ENCODE results near the gene ACTR10. TPM values are rescaled to one million over a fixed set of nuclear protein-coding genes. Genes with fewer than 3 reads are reported as not detected.
A peak's percentile ranks its signal among the peaks of the same experiment; 100 is the strongest.

Gene ACTR10
- total and polyA plus RNA-seq, 9 donors: 59.4 to 74.8 (median 67.7) TPM

GRCh38 chr14:58280954-58281787 is 81.2 kb downstream of the ACTR10 start:
- Histone ChIP-seq H3K9me3 (replicated peaks; ENCODE audit: control insufficient read depth, low read depth, low read length) (no peaks in the 10 kb centered on the region), H3K4me3 (ENCODE audit: low read length) (no peak overlapping the region), H3K36me3 (ENCODE audit: control insufficient read depth, insufficient read depth, low read length) (peaks cover 33% of the 10 kb centered on the region), H3K4me1 (ENCODE audit: control insufficient read depth, insufficient read depth, low read length) (peaks cover 2% of the 10 kb centered on the region), H3K27ac (ENCODE audit: low read length) (peak overlapping the region; percentile 68), H3K27me3 (ENCODE audit: control insufficient read depth, insufficient read depth, low read length) (no peaks in the 10 kb centered on the region)
- DNase-seq: peak; percentile 85
- 80% methylated on average over 1 of the region's 4 CpGs for WGBS (ENCODE audit: insufficient coverage)

DNA sequence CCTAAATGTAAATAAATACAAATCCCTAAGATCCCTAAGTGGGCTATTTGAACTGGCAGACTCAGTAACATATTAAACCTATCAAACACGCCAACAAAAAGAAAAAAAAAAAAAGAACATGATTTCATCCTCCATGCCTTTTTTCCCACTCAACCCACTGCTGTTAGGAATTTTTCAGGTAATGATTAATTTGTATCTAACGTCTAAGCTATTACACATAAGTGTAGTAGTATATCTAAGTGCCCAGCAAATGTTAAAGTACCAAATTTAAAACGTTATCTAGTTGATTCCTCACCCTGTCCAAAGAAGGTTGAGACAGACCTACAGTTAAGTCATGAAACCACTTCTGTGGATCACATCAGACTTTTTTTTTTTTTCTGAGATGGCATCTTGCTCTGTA is 82.0 kb downstream of the ACTR10 start:
- no peak for DNase-seq
- no CpG with 5 or more reads among the region's 3 CpGs for WGBS (ENCODE audit: insufficient coverage)

GRCh38 chr14:58282925-58283593 is 83.1 kb downstream of the ACTR10 start:
- Histone ChIP-seq H3K9me3 (replicated peaks; ENCODE audit: control insufficient read depth, low read depth, low read length) (no peaks in the 10 kb centered on the region), H3K4me3 (ENCODE audit: low read length) (no peak overlapping the region), H3K27ac (ENCODE audit: low read length) (no peak overlapping the region), H3K4me1 (ENCODE audit: control insufficient read depth, insufficient read depth, low read length) (peaks cover 2% of the 10 kb centered on the region), H3K36me3 (ENCODE audit: control insufficient read depth, insufficient read depth, low read length) (peaks cover 38% of the 10 kb centered on the region), H3K27me3 (ENCODE audit: control insufficient read depth, insufficient read depth, low read length) (no peaks in the 10 kb centered on the region)
- DNase-seq: no peak
- no CpG with 5 or more reads among the region's 4 CpGs for WGBS (ENCODE audit: insufficient coverage)

More for the DNA sequence above, 82.0 kb downstream of the ACTR10 start:
- H3K4me1 ChIP-seq (ENCODE audit: control insufficient read depth, insufficient read depth, low read length): peaks cover 2% of the 10 kb centered on the region
- H3K27ac ChIP-seq (ENCODE audit: low read length): peak overlapping the region; percentile 68
- no peaks in the 10 kb centered on the region for H3K27me3 ChIP-seq (ENCODE audit: control insufficient read depth, insufficient read depth, low read length)
- no peak overlapping the region for H3K4me3 ChIP-seq (ENCODE audit: low read length)
- H3K36me3 ChIP-seq (ENCODE audit: control insufficient read depth, insufficient read depth, low read length): peaks cover 39% of the 10 kb centered on the region
- H3K9me3 ChIP-seq (replicated peaks; ENCODE audit: control insufficient read depth, low read depth, low read length): no peaks in the 10 kb centered on the region

DNA sequence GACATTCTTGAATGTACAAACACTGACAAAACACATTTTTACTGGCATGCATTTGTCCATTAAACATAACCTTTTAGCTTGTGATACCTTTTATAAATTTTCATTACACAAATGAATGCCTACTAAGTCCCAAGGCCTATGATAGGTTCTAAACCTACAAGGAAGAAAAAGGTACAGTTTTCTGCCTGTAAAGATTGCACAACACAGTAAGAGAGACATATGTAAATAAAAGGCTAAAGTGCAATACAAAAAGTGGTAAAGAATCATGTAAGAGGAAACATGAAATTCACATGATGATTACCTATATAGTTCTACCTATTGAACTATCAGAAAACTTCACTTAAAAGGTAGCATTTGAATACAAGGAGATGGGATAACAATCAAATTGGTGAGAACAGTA is 83.8 kb downstream of the ACTR10 start:
- no peaks in the 10 kb centered on the region for H3K27me3 ChIP-seq (ENCODE audit: control insufficient read depth, insufficient read depth, low read length)
- H3K27ac ChIP-seq (ENCODE audit: low read length): no peak overlapping the region
- DNase-seq: no peak
- no peaks in the 10 kb centered on the region for H3K9me3 ChIP-seq (replicated peaks; ENCODE audit: control insufficient read depth, low read depth, low read length)
- H3K36me3 ChIP-seq (ENCODE audit: control insufficient read depth, insufficient read depth, low read length): peaks cover 34% of the 10 kb centered on the region
- peaks cover 2% of the 10 kb centered on the region for H3K4me1 ChIP-seq (ENCODE audit: control insufficient read depth, insufficient read depth, low read length)
- no peak overlapping the region for H3K4me3 ChIP-seq (ENCODE audit: low read length)

DNA sequence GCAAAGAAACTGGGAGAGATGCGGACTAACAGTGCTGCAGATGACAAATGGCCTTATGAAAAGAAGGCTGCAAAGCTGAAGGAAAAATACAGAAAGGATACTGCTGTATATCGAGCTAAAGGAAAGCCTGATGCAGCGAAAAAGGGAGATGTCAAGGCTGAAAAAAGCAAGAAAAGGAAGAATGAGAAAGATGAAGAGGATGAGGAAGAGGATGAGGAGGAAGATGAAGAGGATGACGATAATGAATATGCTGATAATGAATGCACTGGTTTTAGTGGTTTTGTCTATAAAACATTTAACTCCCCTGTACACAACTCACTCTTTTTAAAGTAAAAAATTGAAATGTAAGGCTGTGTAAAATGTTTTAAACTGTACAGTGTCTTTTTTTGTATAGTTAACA is 85.2 kb downstream of the ACTR10 start:
- WGBS (ENCODE audit: insufficient coverage): 87% methylated on average over 3 of the region's 4 CpGs
- Histone ChIP-seq H3K4me3 (ENCODE audit: low read length) (no peak overlapping the region), H3K9me3 (replicated peaks; ENCODE audit: control insufficient read depth, low read depth, low read length) (no peaks in the 10 kb centered on the region), H3K36me3 (ENCODE audit: control insufficient read depth, insufficient read depth, low read length) (peaks cover 30% of the 10 kb centered on the region), H3K4me1 (ENCODE audit: control insufficient read depth, insufficient read depth, low read length) (peaks cover 2% of the 10 kb centered on the region), H3K27ac (ENCODE audit: low read length) (no peak overlapping the region), H3K27me3 (ENCODE audit: control insufficient read depth, insufficient read depth, low read length) (no peaks in the 10 kb centered on the region)
- no peak for DNase-seq

Other genes with a start within 250 kb of the ACTR10 start
- 11.3 TPM for gene ARMH4, start 47.9 kb upstream of the ACTR10 start, total RNA-seq
- gene ARMH4, start 47.9 kb upstream of the ACTR10 start, polyA plus RNA-seq (ENCODE audit: insufficient read depth in 1 of 8, insufficient read length in 8 of 8, low replicate concordance in 1 of 8): 10 to 100 TPM in 3 of 8 donors, 1 to 10 TPM in 5; 4.8 to 17.6 (median 8.5) TPM
- 56.3 TPM for gene PSMA3, start 44.7 kb downstream of the ACTR10 start, total RNA-seq
- 100 to 1,000 TPM in 1 of 8 donors, 10 to 100 TPM in 7; 82.0 to 104 (median 89.3) TPM for gene PSMA3, start 44.7 kb downstream of the ACTR10 start, polyA plus RNA-seq (ENCODE audit: insufficient read depth in 1 of 8, insufficient read length in 8 of 8, low replicate concordance in 1 of 8)
- 11.3 TPM for gene ARID4A, start 98.4 kb downstream of the ACTR10 start, total RNA-seq
- 10 to 100 TPM in 7 of 8 donors, 1 to 10 TPM in 1; 9.2 to 15.4 (median 13.7) TPM for gene ARID4A, start 98.4 kb downstream of the ACTR10 start, polyA plus RNA-seq (ENCODE audit: insufficient read depth in 1 of 8, insufficient read length in 8 of 8, low replicate concordance in 1 of 8)
- gene TOMM20L, start 195.8 kb downstream of the ACTR10 start, total RNA-seq: not detected
- gene TOMM20L, start 195.8 kb downstream of the ACTR10 start, polyA plus RNA-seq (ENCODE audit: insufficient read depth in 1 of 8, insufficient read length in 8 of 8, low replicate concordance in 1 of 8): under 1 TPM in 7 of 8 donors, not detected in 1; 0.44 to 0.90 (median 0.78) TPM
- 42.5 TPM for gene TIMM9, start 227.4 kb downstream of the ACTR10 start, total RNA-seq
- gene TIMM9, start 227.4 kb downstream of the ACTR10 start, polyA plus RNA-seq (ENCODE audit: insufficient read depth in 1 of 8, insufficient read length in 8 of 8, low replicate concordance in 1 of 8): 10 to 100 TPM; 77.4 to 99.1 (median 86.9) TPM
- 20.1 TPM for gene KIAA0586, start 227.6 kb downstream of the ACTR10 start, total RNA-seq
- 10 to 100 TPM; 11.2 to 17.8 (median 16.7) TPM for gene KIAA0586, start 227.6 kb downstream of the ACTR10 start, polyA plus RNA-seq (ENCODE audit: insufficient read depth in 1 of 8, insufficient read length in 8 of 8, low replicate concordance in 1 of 8)

All from muscle of leg (tissue), 11 donors.